Measurements from ENCODE around the gene TPRN. TPM values are rescaled to one million over a fixed set of nuclear protein-coding genes. Genes with fewer than 3 reads are reported as not detected.
A peak's percentile ranks its signal among the peaks of the same experiment; 100 is the strongest.

Gene TPRN
- total and polyA plus RNA-seq, 9 of the 15 experiments (the other 6 are each of a cell fraction or from before 2014, with no cell fraction given): 0.31 to 31.9 (median 4.4) TPM

GRCh38 chr9:137157618-137158415 lies 42.7 kb downstream of the TPRN start (continued):
- TF ChIP-seq NCOA4 (IDR thresholded peaks at IDR 0.05; ENCODE audit: partially characterized antibody) (no peak), CBX3 (IDR thresholded peaks at IDR 0.05; ENCODE audit: borderline replicate concordance in 1 of 2, low read length in 2 of 2) (peak in 1 of 2 experiments; percentile 21; a peak in 1 of 3 replicates), TAF9B (IDR thresholded peaks at IDR 0.05; ENCODE audit: partially characterized antibody) (no peak), NCOA6 (IDR thresholded peaks at IDR 0.05) (no peak), ZNF140 (CRISPR knock-in tag; IDR thresholded peaks at IDR 0.05) (no peak), ZKSCAN1 (IDR thresholded peaks at IDR 0.05; ENCODE audit: low read depth, low read length) (no peak), ARID1B (IDR thresholded peaks at IDR 0.05) (peak; percentile 85), KLF6 (CRISPR knock-in tag; IDR thresholded peaks at IDR 0.05; ENCODE audit: borderline replicate concordance) (no peak), FOXJ2 (tag; IDR thresholded peaks at IDR 0.05) (no peak), ASH1L (IDR thresholded peaks at IDR 0.05; ENCODE audit: borderline replicate concordance, low read depth, partially characterized antibody) (no peak), IRF1 (CRISPR knock-in tag; IDR thresholded peaks at IDR 0.05; ENCODE audit: borderline replicate concordance) (no peak), NCOR1 (IDR thresholded peaks at IDR 0.05) (no peak; the same call in 1 of the 2 replicates), ZNF395 (CRISPR knock-in tag; IDR thresholded peaks at IDR 0.05) (no peak), FOXA3 (CRISPR knock-in tag; conservative IDR thresholded peaks at IDR 0.05 in 1 of 2, IDR thresholded peaks at IDR 0.05 in 1 of 2) (0 out of 4 replicates have a peak, but pooled peaks of 1 of the 2 experiments have one; percentile 38), ZNF3 (CRISPR knock-in tag; IDR thresholded peaks at IDR 0.05) (no peak), XRCC5 (IDR thresholded peaks at IDR 0.05; ENCODE audit: low read depth, low read length) (no peak), POLR2AphosphoS5 (IDR thresholded peaks at IDR 0.05; ENCODE audit: control insufficient read depth, insufficient read depth, low read depth, low read length) (peak; percentile 38; the same call in 1 of the 2 replicates)
- TF ChIP-seq, protein P1, sequence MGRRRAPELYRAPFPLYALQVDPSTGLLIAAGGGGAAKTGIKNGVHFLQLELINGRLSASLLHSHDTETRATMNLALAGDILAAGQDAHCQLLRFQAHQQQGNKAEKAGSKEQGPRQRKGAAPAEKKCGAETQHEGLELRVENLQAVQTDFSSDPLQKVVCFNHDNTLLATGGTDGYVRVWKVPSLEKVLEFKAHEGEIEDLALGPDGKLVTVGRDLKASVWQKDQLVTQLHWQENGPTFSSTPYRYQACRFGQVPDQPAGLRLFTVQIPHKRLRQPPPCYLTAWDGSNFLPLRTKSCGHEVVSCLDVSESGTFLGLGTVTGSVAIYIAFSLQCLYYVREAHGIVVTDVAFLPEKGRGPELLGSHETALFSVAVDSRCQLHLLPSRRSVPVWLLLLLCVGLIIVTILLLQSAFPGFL (CRISPR knock-in tag; IDR thresholded peaks at IDR 0.05): no peak
- TF ChIP-seq, protein P2, sequence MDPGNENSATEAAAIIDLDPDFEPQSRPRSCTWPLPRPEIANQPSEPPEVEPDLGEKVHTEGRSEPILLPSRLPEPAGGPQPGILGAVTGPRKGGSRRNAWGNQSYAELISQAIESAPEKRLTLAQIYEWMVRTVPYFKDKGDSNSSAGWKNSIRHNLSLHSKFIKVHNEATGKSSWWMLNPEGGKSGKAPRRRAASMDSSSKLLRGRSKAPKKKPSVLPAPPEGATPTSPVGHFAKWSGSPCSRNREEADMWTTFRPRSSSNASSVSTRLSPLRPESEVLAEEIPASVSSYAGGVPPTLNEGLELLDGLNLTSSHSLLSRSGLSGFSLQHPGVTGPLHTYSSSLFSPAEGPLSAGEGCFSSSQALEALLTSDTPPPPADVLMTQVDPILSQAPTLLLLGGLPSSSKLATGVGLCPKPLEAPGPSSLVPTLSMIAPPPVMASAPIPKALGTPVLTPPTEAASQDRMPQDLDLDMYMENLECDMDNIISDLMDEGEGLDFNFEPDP (CRISPR knock-in tag; IDR thresholded peaks at IDR 0.05): no peak
- TF ChIP-seq, protein P3, sequence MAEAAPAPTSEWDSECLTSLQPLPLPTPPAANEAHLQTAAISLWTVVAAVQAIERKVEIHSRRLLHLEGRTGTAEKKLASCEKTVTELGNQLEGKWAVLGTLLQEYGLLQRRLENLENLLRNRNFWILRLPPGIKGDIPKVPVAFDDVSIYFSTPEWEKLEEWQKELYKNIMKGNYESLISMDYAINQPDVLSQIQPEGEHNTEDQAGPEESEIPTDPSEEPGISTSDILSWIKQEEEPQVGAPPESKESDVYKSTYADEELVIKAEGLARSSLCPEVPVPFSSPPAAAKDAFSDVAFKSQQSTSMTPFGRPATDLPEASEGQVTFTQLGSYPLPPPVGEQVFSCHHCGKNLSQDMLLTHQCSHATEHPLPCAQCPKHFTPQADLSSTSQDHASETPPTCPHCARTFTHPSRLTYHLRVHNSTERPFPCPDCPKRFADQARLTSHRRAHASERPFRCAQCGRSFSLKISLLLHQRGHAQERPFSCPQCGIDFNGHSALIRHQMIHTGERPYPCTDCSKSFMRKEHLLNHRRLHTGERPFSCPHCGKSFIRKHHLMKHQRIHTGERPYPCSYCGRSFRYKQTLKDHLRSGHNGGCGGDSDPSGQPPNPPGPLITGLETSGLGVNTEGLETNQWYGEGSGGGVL (CRISPR knock-in tag; IDR thresholded peaks at IDR 0.05): no peak
